IMR-90 (cell line): ENCODE results near the gene PTP4A2.

Source experiments
- CTCF ChIP-seq: conservative IDR thresholded peaks from 2 replicates; pipeline ENCODE4 v1.5.1; 2012; ENCODE audit warnings: mild to moderate bottlenecking, low read depth, low read length, improper control_type of control experiment
- FOS ChIP-seq: fragments of 150-350 bp; IDR thresholded peaks from 2 replicates; pipeline ENCODE4 v1.6.1; 2016; ENCODE audit warnings: low read depth, low read length
- MAFK ChIP-seq: IDR thresholded peaks from 2 replicates; pipeline ENCODE4 v1.6.1; 2012; ENCODE audit warnings: low read depth, low read length, improper control_type of control experiment
- MAZ ChIP-seq: IDR thresholded peaks from 2 replicates; pipeline ENCODE4 v1.6.1; 2012; ENCODE audit warnings: low read depth, mild to moderate bottlenecking, low read length, improper control_type of control experiment, moderate library complexity, borderline replicate concordance
- POLR2A ChIP-seq: IDR thresholded peaks from 2 replicates; pipeline ENCODE4 v1.6.1; 2012; ENCODE audit warnings: mild to moderate bottlenecking, low read depth, low read length
- RFX5 ChIP-seq: IDR thresholded peaks from 2 replicates; pipeline ENCODE4 v1.8.0; 2012; ENCODE audit warnings: low read depth, mild to moderate bottlenecking, low read length, moderate library complexity
- SMC3 ChIP-seq: fragments of 150-350 bp; IDR thresholded peaks from 2 replicates; pipeline ENCODE4 v1.6.1; 2016; ENCODE audit warnings: low read depth, mild to moderate bottlenecking, antibody characterized with exemption, low read length, moderate library complexity
- TF ChIP-seq, protein P1 (sequence below): fragments of 150-350 bp; IDR thresholded peaks from 2 replicates; pipeline ENCODE4 v1.6.1; 2017; ENCODE audit warnings: mild to moderate bottlenecking, antibody characterized with exemption, low read length, low read depth

DNA sequence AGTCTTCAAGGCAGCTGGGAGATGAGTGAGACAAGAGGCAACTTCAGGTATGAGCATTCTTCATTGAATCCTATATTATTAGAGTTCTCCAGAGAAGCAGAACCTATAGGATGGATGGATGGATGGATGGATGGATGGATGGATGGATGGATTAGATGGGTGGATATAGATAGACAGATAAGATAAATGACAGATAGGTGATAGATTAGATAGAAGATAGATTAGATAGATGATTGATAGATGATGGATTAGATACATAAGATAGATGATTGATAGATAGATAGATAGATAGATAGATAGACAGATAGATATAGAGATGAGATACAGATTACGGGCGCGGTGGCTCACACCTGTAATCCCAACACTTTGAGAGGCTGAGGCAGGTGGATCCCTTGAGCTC is 79.1 kb downstream of the PTP4A2 start:
- TF ChIP-seq CTCF, result no peak
- no peak for TF ChIP-seq POLR2A
- TF ChIP-seq, protein P1, sequence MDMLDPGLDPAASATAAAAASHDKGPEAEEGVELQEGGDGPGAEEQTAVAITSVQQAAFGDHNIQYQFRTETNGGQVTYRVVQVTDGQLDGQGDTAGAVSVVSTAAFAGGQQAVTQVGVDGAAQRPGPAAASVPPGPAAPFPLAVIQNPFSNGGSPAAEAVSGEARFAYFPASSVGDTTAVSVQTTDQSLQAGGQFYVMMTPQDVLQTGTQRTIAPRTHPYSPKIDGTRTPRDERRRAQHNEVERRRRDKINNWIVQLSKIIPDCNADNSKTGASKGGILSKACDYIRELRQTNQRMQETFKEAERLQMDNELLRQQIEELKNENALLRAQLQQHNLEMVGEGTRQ, result no peak
- TF ChIP-seq FOS, result no peak
- no peak for TF ChIP-seq SMC3
- TF ChIP-seq RFX5, result no peak
- no peak for TF ChIP-seq MAFK
- TF ChIP-seq MAZ, result no peak
